ENCODE measurements around the gene TCTA. TPM values are rescaled to one million over a fixed set of nuclear protein-coding genes. Genes with fewer than 3 reads are reported as not detected.

TCTA gene
- total RNA-seq, 1 donor from 2014 or later: 24.6 TPM

- intact Hi-C loops (cut with micrococcal nuclease): no loop called here
Measured at GRCh38 chr3:49456466-49456865, 44.2 kb downstream of the TCTA start.

GRCh38 chr3:49460188-49460890 is 48.1 kb downstream of the TCTA start:
- intact Hi-C loops (cut with micrococcal nuclease): no loop called here

DNA sequence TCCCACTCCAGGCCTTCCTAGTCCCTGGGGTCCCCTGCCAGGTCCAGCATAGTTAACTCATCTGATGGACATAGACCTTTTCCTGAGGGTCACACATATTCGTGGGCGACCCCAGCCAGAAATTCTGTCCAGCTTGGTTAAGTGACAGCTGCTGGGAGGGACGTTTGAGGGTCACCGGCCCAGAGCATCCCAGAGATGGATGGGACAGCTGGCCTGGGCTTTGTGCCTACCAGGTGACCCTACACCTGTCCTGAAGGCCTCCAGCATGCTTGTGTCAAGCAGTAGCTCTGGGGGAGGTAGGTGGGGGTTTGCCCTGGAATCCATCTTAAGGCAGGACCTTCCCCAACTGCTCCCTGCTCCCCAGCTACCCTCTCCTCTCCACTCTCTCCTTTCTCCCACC is 48.7 kb downstream of the TCTA start:
- intact Hi-C loops (cut with micrococcal nuclease): no loop called here

DNA sequence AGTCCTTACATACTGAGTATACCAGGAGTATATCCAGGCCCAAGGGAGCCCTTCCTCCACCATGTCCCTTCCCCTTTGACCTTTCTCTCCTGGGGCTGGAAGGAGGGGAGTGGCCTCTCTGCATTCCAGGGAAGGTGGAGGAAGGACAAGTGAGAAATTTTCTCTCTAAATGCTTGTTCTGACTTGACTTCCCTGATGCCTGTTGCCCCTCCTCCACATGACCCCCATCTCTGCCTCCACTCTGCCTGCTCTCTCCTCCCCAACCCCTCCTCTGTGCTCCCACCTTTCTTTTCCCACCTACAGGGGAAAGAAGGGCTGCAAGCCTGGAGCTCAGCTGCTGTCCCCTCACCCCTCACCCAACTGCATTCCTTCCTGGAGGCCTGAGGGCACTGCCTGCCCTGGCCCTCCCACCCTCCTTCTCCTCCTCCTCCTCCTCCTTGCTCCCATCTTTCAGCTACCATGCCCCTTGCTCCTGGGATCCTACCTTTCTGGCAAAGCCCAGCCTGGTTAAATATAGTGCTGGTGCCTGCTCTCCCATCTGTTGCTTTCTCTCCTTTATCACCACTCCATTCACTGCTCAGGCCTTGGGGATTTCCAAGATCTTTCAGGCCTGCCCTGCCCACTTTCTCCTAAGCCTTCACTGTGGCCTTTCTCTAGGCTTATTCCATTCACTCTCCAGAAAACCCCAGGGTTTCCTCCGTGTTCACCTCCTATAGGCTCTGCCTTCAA is 49.4 kb downstream of the TCTA start:
- intact Hi-C loops (cut with micrococcal nuclease): no loop called here

DNA sequence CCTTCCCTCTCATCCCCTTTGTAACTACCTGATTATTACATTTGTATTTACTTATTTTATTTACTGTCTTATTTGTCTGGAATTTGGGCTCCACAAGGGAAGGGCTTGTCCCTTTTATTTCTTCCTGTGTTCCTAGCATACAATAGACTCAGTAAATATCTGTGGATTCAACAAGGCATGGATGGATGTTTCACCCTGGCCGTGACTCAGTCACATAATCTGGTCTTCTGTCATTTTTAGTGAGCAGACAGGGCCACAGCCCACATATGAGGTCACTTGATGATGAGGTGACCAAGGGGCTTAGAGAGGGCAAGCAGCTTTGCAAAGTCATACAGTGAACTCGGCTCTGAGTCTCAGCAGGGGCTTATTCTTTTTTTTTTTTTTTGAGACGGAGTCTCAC is 50.0 kb downstream of the TCTA start:
- intact Hi-C loops (cut with micrococcal nuclease): no loop called here

GRCh38 chr3:49465270-49466034 is 53.2 kb downstream of the TCTA start:
- intact Hi-C loops (cut with micrococcal nuclease): no loop called here

Other genes starting within 250 kb of the TCTA start
- gene CCDC71, start 246.1 kb upstream of the TCTA start, total RNA-seq: 23.4 and 24.0 TPM in 2 replicates
- gene KLHDC8B, start 240.8 kb upstream of the TCTA start, total RNA-seq: 0.66 and 1.1 TPM in 2 replicates
- gene C3orf62, start 135.2 kb upstream of the TCTA start, total RNA-seq: 11.6 and 12.7 TPM in 2 replicates
- gene USP4, start 72.4 kb upstream of the TCTA start, total RNA-seq: 84.2 and 87.9 TPM in 2 replicates
- gene GPX1, start 54.1 kb upstream of the TCTA start, total RNA-seq: 118 and 123 TPM in 2 replicates
- gene RHOA, start 447 bp upstream of the TCTA start, total RNA-seq: 450 and 466 TPM in 2 replicates
- 4.8 and 5.1 TPM in 2 replicates for gene AMT, start 10.1 kb downstream of the TCTA start, total RNA-seq
- 21.1 and 21.6 TPM in 2 replicates for gene NICN1, start 16.9 kb downstream of the TCTA start, total RNA-seq
- 19.5 and 19.6 TPM in 2 replicates for gene DAG1, start 57.8 kb downstream of the TCTA start, total RNA-seq
- 0.07 TPM in 2 replicates for gene BSN, start 142.1 kb downstream of the TCTA start, total RNA-seq

Measured in T-helper 2 cell treated with Interferon-gamma antibody and Interleukin-4, amounts not matched to agents 100 ng/mL and 5 ng/mL, for 36 hours (primary cell).